Right forelimb (tissue), 1 donor: ENCODE data around the gene GDF3.
"Not testable (repeated sequence)": the region's sequence is repeated elsewhere in the genome, so short reads cannot be mapped to it uniquely, and the experiment has no call there.

Source experiments
- DNase-seq: peaks from one replicate; pipeline ENCODE4 v3.0.0-alpha.2; 2018

GDF3 gene

GRCh38 chr12:7695566-7696197 is at the start of gene GDF3:
TSS of gene GDF3 (minus strand) at chr12:7695775. CDS start at chr12:7695728, 47 bp downstream.
- DNase-seq, result no peak

GRCh38 chr12:7732993-7733392 is 37.4 kb upstream of the GDF3 start:
- DNase-seq, result no peak

GRCh38 chr12:7731486-7731885 is 35.9 kb upstream of the GDF3 start:
- no peak for DNase-seq

GRCh38 chr12:7730984-7731383 is 35.4 kb upstream of the GDF3 start:
- not testable (repeated sequence) for DNase-seq

GRCh38 chr12:7729746-7730145 is 34.2 kb upstream of the GDF3 start:
- DNase-seq, result no peak

- DNase-seq, result no peak
These were observed 28.4 kb upstream of the GDF3 start for GRCh38 chr12:7723926-7724325.

- no peak for DNase-seq
These were observed 24.6 kb upstream of the GDF3 start for GRCh38 chr12:7719946-7720730.

GRCh38 chr12:7716381-7716780 is 20.8 kb upstream of the GDF3 start:
- DNase-seq, result no peak

- DNase-seq, result no peak
These were observed 17.4 kb upstream of the GDF3 start for GRCh38 chr12:7712841-7713442.

GRCh38 chr12:7711133-7711532 is 15.6 kb upstream of the GDF3 start, which contains the start of gene DPPA3:
TSS of gene DPPA3 (plus strand) at chr12:7711433. CDS start at chr12:7711571, 138 bp downstream.
- DNase-seq, result no peak

GRCh38 chr12:7709969-7710675 is 14.5 kb upstream of the GDF3 start:
- no peak for DNase-seq

GRCh38 chr12:7705846-7706245 is 10.3 kb upstream of the GDF3 start:
- no peak for DNase-seq

GRCh38 chr12:7695237-7695560 is 376 bp downstream of the GDF3 start:
- DNase-seq, result no peak

- DNase-seq, result no peak
These were observed 879 bp downstream of the GDF3 start for GRCh38 chr12:7694556-7695236.

- no peak for DNase-seq
These were observed 1.8 kb downstream of the GDF3 start for GRCh38 chr12:7693793-7694192.

GRCh38 chr12:7681535-7681934 is 14.0 kb downstream of the GDF3 start:
- DNase-seq, result no peak

- DNase-seq, result no peak
These were observed 16.1 kb downstream of the GDF3 start for GRCh38 chr12:7679251-7680045.

GRCh38 chr12:7678744-7679143 is 16.8 kb downstream of the GDF3 start:
- no peak for DNase-seq

GRCh38 chr12:7677432-7677888 is 18.1 kb downstream of the GDF3 start:
- not testable (repeated sequence) for DNase-seq

GRCh38 chr12:7675455-7675854 is 20.1 kb downstream of the GDF3 start:
- not testable (repeated sequence) for DNase-seq

GRCh38 chr12:7668171-7668570 is 27.4 kb downstream of the GDF3 start:
- no peak for DNase-seq

GRCh38 chr12:7667125-7667524 is 28.4 kb downstream of the GDF3 start:
- no peak for DNase-seq
